Upper lobe of right lung (tissue), 1 donor: Measurements from ENCODE around the gene PRM1. TPM values are rescaled to one million over a fixed set of nuclear protein-coding genes. Genes with fewer than 3 reads are reported as not detected.

Experiments used
- ATAC-seq: fragments of 200-7000 bp; cut with Tn5 transposase; one replicate; pipeline ENCODE4 v1.9.1; 2020; ENCODE audit warnings: mild to moderate bottlenecking, moderate library complexity
- DNase-seq: peaks from one replicate; pipeline ENCODE4 v3.0.0-alpha.2; 2020
- H3K27ac ChIP-seq: fragments of 200-600 bp; one replicate; pipeline ENCODE4 v1.8.0; 2022
- H3K27me3 ChIP-seq: fragments of 200-600 bp; one replicate; pipeline ENCODE4 v1.8.0; 2022; ENCODE audit warnings: mild to moderate bottlenecking
- H3K36me3 ChIP-seq: fragments of 200-600 bp; one replicate; pipeline ENCODE4 v1.8.0; 2022
- H3K4me1 ChIP-seq: fragments of 200-600 bp; one replicate; pipeline ENCODE4 v1.8.0; 2022
- H3K4me3 ChIP-seq: fragments of 200-600 bp; one replicate; pipeline ENCODE4 v1.8.0; 2022; ENCODE audit warnings: mild to moderate bottlenecking
- H3K9me3 ChIP-seq: fragments of 200-600 bp; one replicate; pipeline ENCODE4 v1.8.0; 2022
- CTCF ChIP-seq: fragments of 200-600 bp; IDR thresholded peaks from one replicate; pipeline ENCODE4 v1.8.0; 2022; ENCODE audit warnings: antibody characterized with exemption
- intact Hi-C: fragments of 100-400 bp; cut with DNase I; formaldehyde crosslinking; loops from one replicate; pipeline ENCODE4 v1.11.0; 2022
- total RNA-seq: library from RNA; stranded (reverse); fragmentation: NEBNext Ultra II Directional; extraction: Animal tissue kit (Norgen Biotek cat#: 25700); gene quantifications from one replicate; pipeline ENCODE4 v1.2.1, GENCODE V29; 2021
- donor health status: DM: no; HTN: yes; CAD: no; lungs with severe emphysema.

PRM1 gene
- total RNA-seq, 1 donor from 2014 or later, result not detected

- Histone ChIP-seq H3K4me1 (peaks cover 17% of the 10 kb centered on the region), H3K36me3 (no peaks in the 10 kb centered on the region), H3K27ac (no peak overlapping the region), H3K9me3 (no peaks in the 10 kb centered on the region), H3K27me3 (no peaks in the 10 kb centered on the region), H3K4me3 (no peak overlapping the region)
- DNase-seq, result peak; percentile 77
- no peak for TF ChIP-seq CTCF
- intact Hi-C loops, result no loop called here
- ATAC-seq, result peak; percentile 81
Measured at GRCh38 chr16:11236461-11237254, 44.5 kb downstream of the PRM1 start.

GRCh38 chr16:11235703-11235991 lies 45.5 kb downstream of the PRM1 start:
- ATAC-seq (no peak), DNase-seq (no peak)
- H3K9me3 ChIP-seq, result no peaks in the 10 kb centered on the region
- intact Hi-C loops, result no loop called here
- no peak for TF ChIP-seq CTCF
- H3K27ac ChIP-seq, result no peak overlapping the region
- H3K36me3 ChIP-seq, result no peaks in the 10 kb centered on the region
- H3K4me3 ChIP-seq, result no peak overlapping the region
- H3K27me3 ChIP-seq, result no peaks in the 10 kb centered on the region
- peaks cover 17% of the 10 kb centered on the region for H3K4me1 ChIP-seq

- peak; percentile 53 for ATAC-seq
- Histone ChIP-seq H3K36me3 (no peaks in the 10 kb centered on the region), H3K27me3 (no peaks in the 10 kb centered on the region), H3K4me3 (no peak overlapping the region), H3K27ac (peak overlapping the region; percentile 78), H3K9me3 (no peaks in the 10 kb centered on the region), H3K4me1 (peaks cover 17% of the 10 kb centered on the region)
- no peak for DNase-seq
- intact Hi-C loops, result no loop called here
- TF ChIP-seq CTCF, result no peak
Measured at GRCh38 chr16:11234884-11235702, 46.0 kb downstream of the PRM1 start.

- Histone ChIP-seq H3K36me3 (no peaks in the 10 kb centered on the region), H3K4me3 (no peak overlapping the region), H3K4me1 (peaks cover 17% of the 10 kb centered on the region), H3K9me3 (no peaks in the 10 kb centered on the region), H3K27ac (peak overlapping the region; percentile 78), H3K27me3 (no peaks in the 10 kb centered on the region)
- no peak for ATAC-seq
- intact Hi-C loops, result no loop called here
- TF ChIP-seq CTCF, result peak; percentile 4
- DNase-seq, result no peak
Measured at GRCh38 chr16:11233727-11234376, 47.3 kb downstream of the PRM1 start.

GRCh38 chr16:11232852-11233726 lies 48.0 kb downstream of the PRM1 start:
- intact Hi-C loops, result no loop called here
- H3K27me3 ChIP-seq, result no peaks in the 10 kb centered on the region
- no peak for TF ChIP-seq CTCF
- H3K27ac ChIP-seq, result peak overlapping the region; percentile 78
- H3K9me3 ChIP-seq, result no peaks in the 10 kb centered on the region
- H3K36me3 ChIP-seq, result no peaks in the 10 kb centered on the region
- ATAC-seq (peak; percentile 79), DNase-seq (peak; percentile 87)
- peaks cover 17% of the 10 kb centered on the region for H3K4me1 ChIP-seq
- H3K4me3 ChIP-seq, result no peak overlapping the region
